MM.1S (cell line): ENCODE results near the gene ATRN.

Experiments used
- EZH2 ChIP-seq: fragments of 300-600 bp; sonication (generic); optimal IDR thresholded peaks from 2 replicates; pipeline ENCODE3; 2017; ENCODE audit warnings: low read depth, mild to moderate bottlenecking, antibody characterized with exemption, low read length, mixed read lengths
- EZH2phosphoT487 ChIP-seq: fragments of 300-600 bp; sonication (generic); IDR thresholded peaks from 2 replicates; pipeline ENCODE4 v1.6.1; 2018; ENCODE audit warnings: antibody characterized with exemption, low read length
- TF ChIP-seq, protein P1 (sequence below): fragments of 300-600 bp; sonication (generic); IDR thresholded peaks from 2 replicates; pipeline ENCODE4 v1.5.1; 2016; ENCODE audit warnings: antibody characterized with exemption, low read length, mixed read lengths

DNA sequence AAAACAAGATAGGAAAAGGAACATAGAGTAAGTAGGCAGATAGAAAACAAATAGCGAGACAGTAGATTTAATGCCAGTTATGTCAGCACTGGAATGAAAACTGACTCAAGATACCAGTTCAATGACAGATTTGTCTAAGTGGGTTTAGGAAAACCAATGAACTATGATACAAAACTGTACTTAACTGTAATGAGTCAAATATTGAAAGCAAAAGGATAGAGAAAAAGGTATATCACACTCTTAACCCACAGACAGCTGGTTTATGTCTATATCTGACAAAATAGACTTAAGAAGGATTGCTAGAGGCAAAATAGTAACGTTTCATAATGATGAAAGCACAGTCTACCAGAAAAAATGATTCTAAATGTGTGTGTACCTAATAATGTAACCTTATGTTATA is 38.2 kb downstream of the ATRN start:
- TF ChIP-seq, protein P1, sequence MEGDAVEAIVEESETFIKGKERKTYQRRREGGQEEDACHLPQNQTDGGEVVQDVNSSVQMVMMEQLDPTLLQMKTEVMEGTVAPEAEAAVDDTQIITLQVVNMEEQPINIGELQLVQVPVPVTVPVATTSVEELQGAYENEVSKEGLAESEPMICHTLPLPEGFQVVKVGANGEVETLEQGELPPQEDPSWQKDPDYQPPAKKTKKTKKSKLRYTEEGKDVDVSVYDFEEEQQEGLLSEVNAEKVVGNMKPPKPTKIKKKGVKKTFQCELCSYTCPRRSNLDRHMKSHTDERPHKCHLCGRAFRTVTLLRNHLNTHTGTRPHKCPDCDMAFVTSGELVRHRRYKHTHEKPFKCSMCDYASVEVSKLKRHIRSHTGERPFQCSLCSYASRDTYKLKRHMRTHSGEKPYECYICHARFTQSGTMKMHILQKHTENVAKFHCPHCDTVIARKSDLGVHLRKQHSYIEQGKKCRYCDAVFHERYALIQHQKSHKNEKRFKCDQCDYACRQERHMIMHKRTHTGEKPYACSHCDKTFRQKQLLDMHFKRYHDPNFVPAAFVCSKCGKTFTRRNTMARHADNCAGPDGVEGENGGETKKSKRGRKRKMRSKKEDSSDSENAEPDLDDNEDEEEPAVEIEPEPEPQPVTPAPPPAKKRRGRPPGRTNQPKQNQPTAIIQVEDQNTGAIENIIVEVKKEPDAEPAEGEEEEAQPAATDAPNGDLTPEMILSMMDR = no peak
- TF ChIP-seq EZH2 (no peak), EZH2phosphoT487 (no peak)
